HCT116 (cell line): ENCODE results near the gene IGF2R. TPM values are rescaled to one million over a fixed set of nuclear protein-coding genes. Genes with fewer than 3 reads are reported as not detected.
"Not testable (repeated sequence)": the region's sequence is repeated elsewhere in the genome, so short reads cannot be mapped to it uniquely, and the experiment has no call there.

ENCODE experiments used
- ATAC-seq: fragments of 200-7000 bp; cut with Tn5 transposase; 2 replicates; pipeline ENCODE4 v1.9.1; 2020; ENCODE audit warnings: mild to moderate bottlenecking, moderate library complexity
- BruUV-seq: library from RNA; stranded (reverse); fragments of 400-500 nt; replicated peaks from 2 replicates; lab custom pipeline; 2021; lab: Mats Ljungman, UMichigan
- CTCF ChIA-PET: fragments of 300-600 bp; sonication (Branson Sonifier 250); formaldehyde crosslinking; loops from one replicate; lab custom pipeline; 2021; ENCODE audit warnings: antibody characterized with exemption; lab: Charles Lee
- POLR2A ChIA-PET: fragments of 300-600, 350-600 bp; sonication (Branson Sonifier 250); formaldehyde crosslinking; loops from one replicate; lab custom pipeline; 2021; ENCODE audit warnings: antibody characterized with exemption; lab: Charles Lee
- RAD21 ChIA-PET, 2 experiments: fragments of 300-600 bp; sonication (Branson Sonifier 250); formaldehyde crosslinking; loops; one replicate each; lab custom pipeline; 2023; ENCODE audit warnings: low total read pairs in 2 of 2; ENCODE audit not compliant: uncharacterized antibody in 2 of 2, unreplicated experiment in 2 of 2, low non-redundant PET in 1 of 2; lab: Charles Lee
- DNase-seq: peaks from one replicate; pipeline ENCODE4 v3.0.0-alpha.2; 2010; ENCODE audit warnings: low read depth, low spot score
- H2AFZ ChIP-seq: fragments of 200-600 bp; shearing (Covaris generic), sonication (generic); 2 replicates; pipeline ENCODE4 v1.6.1; 2017; ENCODE audit warnings: low read depth, mixed run types, mixed read lengths, antibody characterized with exemption, low read length; ENCODE audit not compliant: poor library complexity, severe bottlenecking
- H3K27ac ChIP-seq: 2 replicates; pipeline ENCODE4 v1.5.1; 2012; ENCODE audit warnings: low read depth, low read length
- H3K27me3 ChIP-seq: fragments of 200-600 bp; sonication (generic); 2 replicates; pipeline ENCODE4 v1.6.1; 2016; ENCODE audit warnings: mixed run types, low read length, mixed read lengths; ENCODE audit not compliant: insufficient read depth
- H3K36me3 ChIP-seq, 2 experiments: fragments of 200-500 bp in 1 of 2; fragments of 200-600 bp in 1 of 2; sonication (Bioruptor generic) in 1 of 2; sonication (generic) in 1 of 2; 2 replicates each; pipeline versions ENCODE4 v1.5.1 to v1.6.1; 2014 to 2016; ENCODE audit warnings: low read length in 2 of 2, inconsistent platforms in 1 of 2, mixed read lengths in 1 of 2, mixed run types in 1 of 2; ENCODE audit not compliant: insufficient read depth in 2 of 2, control insufficient read depth in 1 of 2
- H3K4me1 ChIP-seq, 2 experiments: fragments of 200-600 bp in 1 of 2; sonication (generic) in 1 of 2; 2 replicates each; pipeline versions ENCODE4 v1.5.1 to v1.6.1; 2012 to 2017; ENCODE audit warnings: low read length in 2 of 2, inconsistent platforms in 1 of 2, mild to moderate bottlenecking in 1 of 2, mixed read lengths in 1 of 2, mixed run types in 1 of 2, moderate library complexity in 1 of 2; ENCODE audit not compliant: insufficient read depth in 2 of 2, control insufficient read depth in 1 of 2
- H3K4me2 ChIP-seq: fragments of 200-600 bp; sonication (generic); 2 replicates; pipeline ENCODE4 v1.6.1; 2017; ENCODE audit warnings: mixed run types, low read length, mixed read lengths
- H3K4me3 ChIP-seq, 2 experiments: fragments of 200-600 bp in 1 of 2; sonication (generic) in 1 of 2; replicated peaks in 1 of 2; 2 replicates each; pipeline ENCODE4 v1.5.1; 2011 to 2016; ENCODE audit warnings: low read length in 2 of 2, control low read depth in 1 of 2, low read depth in 1 of 2, mild to moderate bottlenecking in 1 of 2, mixed read lengths in 1 of 2, mixed run types in 1 of 2
- H3K79me2 ChIP-seq: fragments of 200-600 bp; sonication (generic); 2 replicates; pipeline ENCODE4 v1.6.1; 2017; ENCODE audit warnings: mild to moderate bottlenecking, mixed run types, low read length, moderate library complexity, mixed read lengths; ENCODE audit not compliant: insufficient read depth
- H3K9ac ChIP-seq: fragments of 200-600 bp; sonication (generic); 2 replicates; pipeline ENCODE4 v1.6.1; 2016; ENCODE audit warnings: low read length, mixed read lengths
- H3K9me2 ChIP-seq: fragments of 200-600 bp; sonication (generic), shearing (Covaris generic); 2 replicates; pipeline ENCODE4 v1.6.1; 2017; ENCODE audit warnings: mixed run types, mild to moderate bottlenecking, moderate library complexity; ENCODE audit not compliant: insufficient read depth
- H3K9me3 ChIP-seq, 2 experiments: fragments of 200-500 bp in 1 of 2; fragments of 200-600 bp in 1 of 2; sonication (Bioruptor generic) in 1 of 2; sonication (generic) in 1 of 2; 2 replicates each; pipeline ENCODE4 v1.6.1; 2014 to 2017; ENCODE audit warnings: low read length in 2 of 2, mixed read lengths in 2 of 2, inconsistent platforms in 1 of 2, low read depth in 1 of 2, mild to moderate bottlenecking in 1 of 2, mixed run types in 1 of 2, moderate library complexity in 1 of 2; ENCODE audit not compliant: control insufficient read depth in 1 of 2, insufficient read depth in 1 of 2
- H4K20me1 ChIP-seq: fragments of 200-600 bp; sonication (generic), shearing (Covaris generic); 2 replicates; pipeline ENCODE4 v1.6.1; 2017; ENCODE audit warnings: mixed run types, mild to moderate bottlenecking, moderate library complexity; ENCODE audit not compliant: insufficient read depth
- CBX3 ChIP-seq: IDR thresholded peaks from 2 replicates; pipeline ENCODE4 v1.6.1; 2012; ENCODE audit warnings: low read depth
- CEBPB ChIP-seq: IDR thresholded peaks from 2 replicates; pipeline ENCODE4 v1.6.1; 2012; ENCODE audit warnings: low read depth
- ELF1 ChIP-seq: IDR thresholded peaks from 2 replicates; pipeline ENCODE4 v1.6.1; 2012; ENCODE audit warnings: low read depth, borderline replicate concordance
- EZH2 ChIP-seq: fragments of 200-600 bp; sonication (generic); IDR thresholded peaks from 2 replicates; pipeline ENCODE4 v1.6.1; 2017; ENCODE audit warnings: antibody characterized with exemption, mixed run types
- EZH2phosphoT487 ChIP-seq: fragments of 200-600 bp; IDR thresholded peaks from 2 replicates; pipeline ENCODE4 v1.6.1; 2018; ENCODE audit warnings: antibody characterized with exemption, borderline replicate concordance
- FOSL1 ChIP-seq: IDR thresholded peaks from 2 replicates; pipeline ENCODE4 v1.6.1; 2012; ENCODE audit warnings: low read depth
- JUND ChIP-seq: IDR thresholded peaks from 2 replicates; pipeline ENCODE4 v1.6.1; 2012
- MAX ChIP-seq: IDR thresholded peaks from 2 replicates; pipeline ENCODE4 v1.6.1; 2012
- POLR2AphosphoS5 ChIP-seq: IDR thresholded peaks from 2 replicates; pipeline ENCODE4 v1.6.1; 2011; ENCODE audit warnings: mild to moderate bottlenecking, low read depth, low read length, moderate library complexity
- RAD21 ChIP-seq: IDR thresholded peaks from 2 replicates; pipeline ENCODE4 v1.6.1; 2012; ENCODE audit warnings: low read depth, mild to moderate bottlenecking
- SIN3A ChIP-seq: IDR thresholded peaks from 2 replicates; pipeline ENCODE4 v1.6.1; 2012; ENCODE audit warnings: low read depth
- SP1 ChIP-seq: IDR thresholded peaks from 2 replicates; pipeline ENCODE4 v1.6.1; 2012; ENCODE audit warnings: low read depth
- YY1 ChIP-seq: IDR thresholded peaks from 2 replicates; pipeline ENCODE4 v1.6.1; 2011; ENCODE audit warnings: low read length, low read depth, moderate library complexity, mild to moderate bottlenecking; ENCODE audit not compliant: insufficient replicate concordance; ENCODE audit errors: extremely low read depth
- ZNF274 ChIP-seq: fragments of 200-500 bp; sonication (Bioruptor generic); IDR thresholded peaks from 2 replicates; pipeline ENCODE4 v1.6.1; 2014; ENCODE audit warnings: mild to moderate bottlenecking, low read depth, low read length, inconsistent platforms
- intact Hi-C: fragments of 100-400 bp; cut with micrococcal nuclease; formaldehyde crosslinking; loops from 2 replicates; pipeline ENCODE4 v1.10.0; 2022
- total RNA-seq: library from RNA; stranded (reverse); gene quantifications from one replicate; pipeline ENCODE4 v1.2.1, GENCODE V29; 2021; ENCODE audit not compliant: unreplicated experiment

Gene IGF2R
- total RNA-seq, 1 experiment from 2014 or later: 37.0 TPM

- BruUV-seq: not testable (repeated sequence)
Observed at GRCh38 chr6:160090442-160091239, 121.8 kb downstream of the IGF2R start.

GRCh38 chr6:160092176-160092575 is 123.3 kb downstream of the IGF2R start:
- POLR2A ChIA-PET, H3K9ac ChIP-seq, RAD21 ChIA-PET, H3K9me3 ChIP-seq, ATAC-seq, H3K4me3 ChIP-seq, H3K4me1 ChIP-seq, DNase-seq, intact Hi-C loops, H3K9me2 ChIP-seq, H3K27me3 ChIP-seq, H3K4me2 ChIP-seq, H3K79me2 ChIP-seq, H3K27ac ChIP-seq, BruUV-seq, H2AFZ ChIP-seq, CTCF ChIA-PET, H4K20me1 ChIP-seq: not testable (repeated sequence)
- peaks cover 10 to 27% of the 10 kb centered on the region in 2 experiments; a peak in 3 of 4 replicates for H3K36me3 ChIP-seq

More at GRCh38 chr6:160090442-160091239, 121.8 kb downstream of the IGF2R start:
- H3K9me3 ChIP-seq, H4K20me1 ChIP-seq, H3K4me1 ChIP-seq, ATAC-seq, POLR2A ChIA-PET, H3K9ac ChIP-seq, RAD21 ChIA-PET, H3K4me3 ChIP-seq, DNase-seq, intact Hi-C loops, H3K4me2 ChIP-seq, H2AFZ ChIP-seq, H3K79me2 ChIP-seq, H3K9me2 ChIP-seq, CTCF ChIA-PET, H3K27me3 ChIP-seq, H3K27ac ChIP-seq: not testable (repeated sequence)
- peaks cover 10 to 27% of the 10 kb centered on the region in 2 experiments; a peak in 3 of 4 replicates for H3K36me3 ChIP-seq

- ChIA-PET POLR2A (no interaction called here), RAD21 (no interaction called here), CTCF (no interaction called here)
- Histone ChIP-seq H3K9me3 (no peaks in the 10 kb centered on the region), H3K4me1 (no peaks in the 10 kb centered on the region), H3K36me3 (peaks cover 10 to 27% of the 10 kb centered on the region in 2 experiments; a peak in 3 of 4 replicates), H3K9me2 (no peaks in the 10 kb centered on the region), H4K20me1 (no peaks in the 10 kb centered on the region), H2AFZ (no peak overlapping the region), H3K4me2 (no peak overlapping the region), H3K9ac (no peak overlapping the region), H3K27me3 (no peaks in the 10 kb centered on the region), H3K4me3 (no peak overlapping the region), H3K79me2 (no peaks in the 10 kb centered on the region), H3K27ac (no peak overlapping the region)
- intact Hi-C loops: no loop called here
- ATAC-seq (no peak), DNase-seq (no peak)
- no TSS peak for BruUV-seq
- no peak for TF ChIP-seq POLR2AphosphoS5
- no peak for TF ChIP-seq SP1
- no peak for TF ChIP-seq RAD21
- no peak for TF ChIP-seq SIN3A
- TF ChIP-seq EZH2: no peak
- TF ChIP-seq FOSL1: no peak
- TF ChIP-seq ZNF274: no peak
- TF ChIP-seq EZH2phosphoT487: no peak
- no peak for TF ChIP-seq YY1
- TF ChIP-seq CBX3: no peak
- TF ChIP-seq ELF1: no peak
- no peak for TF ChIP-seq MAX
- no peak for TF ChIP-seq CEBPB
- no peak for TF ChIP-seq JUND
Observed at GRCh38 chr6:160092602-160093001, 123.7 kb downstream of the IGF2R start.
